Stomach (tissue), 9 donors: Measurements from ENCODE around the gene HIF1AN. TPM values are rescaled to one million over a fixed set of nuclear protein-coding genes. Genes with fewer than 3 reads are reported as not detected.
A peak's percentile ranks its signal among the peaks of the same experiment; 100 is the strongest.

Experiments
- DNase-seq, 2 donors: peaks; one replicate each; pipeline versions ENCODE4 v3.0.0 to v3.0.0-alpha.2; 2013 to 2019
- H3K27ac ChIP-seq, 5 donors: fragments of 200-600 bp in 4 of 5; sonication (generic) in 4 of 5; one replicate each; pipeline ENCODE4 v1.5.1; 2013 to 2019; ENCODE audit warnings: mild to moderate bottlenecking in 1 of 5, moderate library complexity in 1 of 5
- H3K27me3 ChIP-seq, 3 donors: fragments of 200-600 bp; sonication (generic); one replicate each; pipeline ENCODE4 v1.5.1; 2017 to 2019; ENCODE audit warnings: mixed run types in 1 of 3
- H3K36me3 ChIP-seq, 4 donors: fragments of 200-600 bp; sonication (generic); 1 replicate in 3 of 4; 2 replicates in 1 of 4; pipeline ENCODE4 v1.5.1; 2016 to 2019
- H3K4me1 ChIP-seq, 4 donors: fragments of 200-600 bp; sonication (generic); one replicate each; pipeline ENCODE4 v1.5.1; 2016 to 2019
- H3K4me3 ChIP-seq, 4 donors: fragments of 200-600 bp; sonication (generic) in 3 of 4; one replicate each; pipeline ENCODE4 v1.5.1; 2016 to 2019; ENCODE audit warnings: mild to moderate bottlenecking in 1 of 4
- H3K9me3 ChIP-seq, 4 donors: fragments of 200-600 bp; sonication (generic); one replicate each; pipeline ENCODE4 v1.5.1; 2016 to 2019
- CTCF ChIP-seq, 7 experiments: fragments of 450-650 bp in 4 of 7; fragments of 200-600 bp in 3 of 7; sonication (generic) in 3 of 7; IDR thresholded peaks; one replicate each; pipeline ENCODE4 v1.5.1; 2016 to 2019; ENCODE audit warnings: antibody characterized with exemption in 7 of 7, control low read depth in 2 of 7, mild to moderate bottlenecking in 1 of 7
- EP300 ChIP-seq: sonication (generic); formaldehyde crosslinking; IDR thresholded peaks from one replicate; pipeline ENCODE4 v1.6.1; 2017; ENCODE audit warnings: antibody characterized with exemption
- POLR2A ChIP-seq, 4 donors: fragments of 450-650 bp; IDR thresholded peaks; one replicate each; pipeline ENCODE4 v1.6.1; 2016; ENCODE audit warnings: antibody characterized with exemption in 4 of 4, control low read depth in 2 of 4, mild to moderate bottlenecking in 1 of 4, moderate library complexity in 1 of 4
- POLR2AphosphoS5 ChIP-seq, 3 donors: sonication (generic); formaldehyde crosslinking; IDR thresholded peaks; one replicate each; pipeline ENCODE4 v1.6.1; 2016; ENCODE audit warnings: antibody characterized with exemption in 3 of 3
- WGBS, 5 donors: extraction: QIAGEN DNeasy Blood & Tissue Kit in 3 of 5; methylation state at CpG; one replicate each; pipeline versions ENCODE4 v1.1.5 to v1.1.7; 2013 to 2018; 5-methylcytosine and 5-hydroxymethylcytosine counted together
- intact Hi-C: fragments of 100-400 bp; cut with DNase I; formaldehyde crosslinking; loops from one replicate; pipeline ENCODE4 v1.15.1; 2023; ENCODE audit warnings: low total_unique reads
- polyA plus RNA-seq, 3 donors: library from polyadenylated mRNA; stranded (reverse); fragments of 200-250 nt; gene quantifications; one replicate each; pipeline ENCODE4 v1.2.3, GENCODE V29; 2013
- total RNA-seq, 5 donors: library from RNA; depleted of rRNA; stranded (reverse); fragments of >200 nt; gene quantifications; one replicate each; pipeline versions ENCODE4 v1.1.0 to v1.2.3, GENCODE V29; 2014 to 2016
- donor health status: healthy with polysubstance abuse.
- donor health status: Bipolar disorder and iron deficiency.
- donor health status: healthy.

The HIF1AN gene
- total and polyA plus RNA-seq, 8 donors = 3.2 to 19.6 (median 6.3) TPM

- TF ChIP-seq CTCF (IDR thresholded peaks at IDR 0.05) (no peak), EP300 (no peak), POLR2A (IDR thresholded peaks at IDR 0.05) (no peak), POLR2AphosphoS5 (IDR thresholded peaks at IDR 0.05) (no peak)
- Histone ChIP-seq H3K4me3 (no peak overlapping the region), H3K27me3 (peaks cover 0 to 8% (median 8%) of the 10 kb centered on the region in 3 donors), H3K4me1 (peaks cover 19 to 33% (median 30%) of the 10 kb centered on the region in 4 donors), H3K9me3 (no peaks in the 10 kb centered on the region), H3K36me3 (peaks cover 39 to 56% (median 54%) of the 10 kb centered on the region in 4 donors), H3K27ac (no peak overlapping the region)
- intact Hi-C loops = no loop called here
- DNase-seq = no peak
- 75 to 90% (median 90%) methylated on average over 6 of the region's 6 CpGs for WGBS, 5 donors
Measured at GRCh38 chr10:100524206-100524605, 11.5 kb upstream of the HIF1AN start.

- intact Hi-C loops = no loop called here
- H3K4me3 ChIP-seq = no peak overlapping the region
- H3K4me1 ChIP-seq = peaks cover 15 to 29% (median 26%) of the 10 kb centered on the region in 4 donors
- no peak for DNase-seq
- TF ChIP-seq CTCF (IDR thresholded peaks at IDR 0.05) = no peak
- no peak for TF ChIP-seq POLR2A (IDR thresholded peaks at IDR 0.05)
- no peak for TF ChIP-seq POLR2AphosphoS5 (IDR thresholded peaks at IDR 0.05)
- TF ChIP-seq EP300 = no peak
- peaks cover 0 to 3% (median 3%) of the 10 kb centered on the region in 3 donors for H3K27me3 ChIP-seq
- 74 to 85% (median 83%) methylated on average over 2 of the region's 2 CpGs for WGBS, 5 donors
- H3K9me3 ChIP-seq = no peaks in the 10 kb centered on the region
- no peak overlapping the region for H3K27ac ChIP-seq
- peaks cover 39 to 56% (median 54%) of the 10 kb centered on the region in 4 donors for H3K36me3 ChIP-seq
Measured at GRCh38 chr10:100524638-100525037, 11.1 kb upstream of the HIF1AN start.

GRCh38 chr10:100528123-100528886 is 7.4 kb upstream of the HIF1AN start:
- 52 to 58% (median 54%) methylated on average over 7 of the region's 7 CpGs for WGBS, 5 donors
- H3K36me3 ChIP-seq = peaks cover 38 to 44% (median 43%) of the 10 kb centered on the region in 4 donors
- peaks cover 10 to 31% (median 25%) of the 10 kb centered on the region in 4 donors for H3K4me1 ChIP-seq
- no peak for TF ChIP-seq POLR2AphosphoS5 (IDR thresholded peaks at IDR 0.05)
- TF ChIP-seq CTCF (IDR thresholded peaks at IDR 0.05) = no peak
- no peak for TF ChIP-seq EP300
- no peak for TF ChIP-seq POLR2A (IDR thresholded peaks at IDR 0.05)
- H3K27ac ChIP-seq = peak overlapping the region in 3 of 5 donors; percentile 84 to 90 (median 88)
- H3K4me3 ChIP-seq = peak overlapping the region; percentile 82 to 100 (median 90)
- H3K9me3 ChIP-seq = no peaks in the 10 kb centered on the region
- intact Hi-C loops = no loop called here
- H3K27me3 ChIP-seq = no peaks in the 10 kb centered on the region
- no peak for DNase-seq

- H3K36me3 ChIP-seq = peaks cover 33 to 37% (median 36%) of the 10 kb centered on the region in 4 donors
- H3K27ac ChIP-seq = peak overlapping the region; percentile 68 to 90 (median 84)
- peak overlapping the region; percentile 82 to 100 (median 90) for H3K4me3 ChIP-seq
- peak in 1 of 2 donors; percentile 38 for DNase-seq
- no peaks in the 10 kb centered on the region for H3K27me3 ChIP-seq
- intact Hi-C loops = no loop called here
- H3K4me1 ChIP-seq = peaks cover 10 to 31% (median 25%) of the 10 kb centered on the region in 4 donors
- 1 to 2% (median 1%) methylated on average over 18 of the region's 18 CpGs for WGBS, 5 donors
- no peak for TF ChIP-seq CTCF (IDR thresholded peaks at IDR 0.05)
- no peak for TF ChIP-seq EP300
- TF ChIP-seq POLR2AphosphoS5 (IDR thresholded peaks at IDR 0.05) = no peak
- no peak for TF ChIP-seq POLR2A (IDR thresholded peaks at IDR 0.05)
- H3K9me3 ChIP-seq = no peaks in the 10 kb centered on the region
Measured at GRCh38 chr10:100528921-100529474, 6.7 kb upstream of the HIF1AN start.
